ENCODE data around the gene CHAF1A. TPM values are rescaled to one million over a fixed set of nuclear protein-coding genes. Genes with fewer than 3 reads are reported as not detected.

Gene CHAF1A
- total and polyA plus RNA-seq, 2 of the 8 experiments (the other 6 are each of a cell fraction or from before 2014, with no cell fraction given): 122 to 147 TPM

DNA sequence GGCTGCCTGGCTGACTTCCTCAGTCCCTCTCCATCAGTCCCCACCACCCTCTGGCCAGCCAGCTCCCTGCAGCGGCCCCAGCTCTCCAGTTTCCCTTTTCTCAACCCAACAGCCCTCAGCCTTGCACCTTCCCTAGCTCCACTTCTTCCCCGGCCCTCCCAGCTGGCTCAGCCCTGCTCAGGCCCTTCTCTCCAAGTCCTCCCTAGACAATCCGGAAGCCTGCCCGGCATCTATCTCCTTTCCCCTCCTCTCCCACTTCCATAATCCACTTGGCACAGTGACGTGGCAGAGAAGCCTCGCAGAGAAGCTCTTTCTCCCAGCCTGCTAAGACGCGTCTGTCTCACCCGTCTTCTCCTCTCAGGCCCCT, 54.0 kb downstream of the CHAF1A start:
- Histone ChIP-seq H3K56ac (replicated peaks; ENCODE audit: insufficient read length, low read depth, low read length) (no peak overlapping the region), H3K4me1 (replicated peaks in 1 of 4; ENCODE audit: control insufficient read depth in 3 of 4, insufficient read depth in 4 of 4, low read length in 3 of 4) (peaks cover 0 to 5% (median 2%) of the 10 kb centered on the region in 4 experiments; a peak in 4 of 7 replicates), H4K8ac (ENCODE audit: extremely low read depth, insufficient read depth, low read length) (no peak overlapping the region), H3K9ac (replicated peaks in 1 of 4; ENCODE audit: extremely low read depth in 1 of 4, low read depth in 3 of 4, low read length in 3 of 4) (peak overlapping the region in 2 of 4 experiments; percentile 35 to 46; a peak in 3 of 7 replicates), H3K9me3 (ENCODE audit: insufficient read depth in 2 of 2, low read depth in 1 of 2, low read length in 1 of 2) (no peaks in the 10 kb centered on the region), H2BK20ac (ENCODE audit: low read length) (no peak overlapping the region), H3K27ac (ENCODE audit: low read depth, low read length) (no peak overlapping the region), H3K79me1 (ENCODE audit: low read depth, low read length) (no peaks in the 10 kb centered on the region; the same call in 1 of the 2 replicates), H3K4ac (replicated peaks; ENCODE audit: insufficient read length, low read depth, low read length) (no peak overlapping the region), H4K20me1 (replicated peaks in 1 of 2; ENCODE audit: control insufficient read depth in 1 of 2, insufficient read depth in 2 of 2, low read length in 2 of 2) (peaks cover 9 to 13% of the 10 kb centered on the region in 2 experiments), H3K23me2 (ENCODE audit: low read depth, low read length) (peaks cover 5% of the 10 kb centered on the region; the same call in 1 of the 2 replicates), H4K5ac (ENCODE audit: insufficient read length, low read depth, low read length) (no peak overlapping the region), H3K27me3 (replicated peaks in 1 of 4; ENCODE audit: control insufficient read depth in 3 of 4, extremely low read depth in 1 of 4, insufficient read depth in 3 of 4, low read length in 3 of 4) (no peaks in the 10 kb centered on the region), H3K18ac (ENCODE audit: extremely low read depth, low read length) (no peak overlapping the region), H2AFZ (ENCODE audit: low read length) (no peak overlapping the region), H4K91ac (replicated peaks; ENCODE audit: insufficient read length, low read length) (no peak overlapping the region), H2BK15ac (ENCODE audit: low read length) (no peak overlapping the region), H2BK12ac (ENCODE audit: low read depth, low read length) (no peak overlapping the region), H3K14ac (ENCODE audit: insufficient read length) (no peak overlapping the region), H2AK5ac (ENCODE audit: low read depth, low read length) (no peak overlapping the region), H3K4me2 (ENCODE audit: insufficient read depth in 1 of 2, low read depth in 2 of 2, low read length in 2 of 2) (peak overlapping the region; percentile 80 to 86), H3K79me2 (ENCODE audit: control insufficient read depth in 1 of 2, insufficient read depth in 2 of 2, low read length in 2 of 2) (peaks cover 0 to 5% of the 10 kb centered on the region in 2 experiments; a peak in 1 of 4 replicates), H2BK120ac (replicated peaks; ENCODE audit: low read depth, low read length) (no peak overlapping the region), H2BK5ac (ENCODE audit: low read depth, low read length) (no peak overlapping the region), H3K23ac (ENCODE audit: insufficient read length) (no peak overlapping the region), H3K4me3 (ENCODE audit: extremely low read depth in 1 of 4, insufficient read depth in 2 of 4, low read depth in 3 of 4, low read length in 4 of 4) (peak overlapping the region; percentile 46 to 75 (median 66); a peak in 6 of 8 replicates), H3K36me3 (ENCODE audit: control insufficient read depth in 2 of 4, insufficient read depth in 4 of 4, low read length in 3 of 4) (no peaks in the 10 kb centered on the region; a peak in 1 of 8 replicates)
- CTCF ChIA-PET (ENCODE audit: partially characterized antibody): interaction anchor here (0.7 to 1.1 kb wide), 4 partner anchors 24 to 178 kb away, joined by 3 to 4 read pairs (median 3); no protein-coding TSS in a partner anchor
- no peak for FAIRE-seq
- WGBS, 2 experiments (ENCODE audit: extremely low coverage in 1 of 2, insufficient coverage in 1 of 2, insufficient read length in 1 of 2, insufficient replicate concordance in 2 of 2, low coverage in 1 of 2, low lambda C conversion rate in 2 of 2, missing lambda C conversion rate in 1 of 2): 47% methylated on average over 9 of the region's 9 CpGs; no CpG with 5 or more reads in 1 of the 2 experiments
- TF ChIP-seq TCF12 (IDR thresholded peaks at IDR 0.05; ENCODE audit: low read depth, low read length): no peak
- TF ChIP-seq RNF2 (IDR thresholded peaks at IDR 0.05; ENCODE audit: borderline replicate concordance, low read depth, low read length, missing control alignments, poor library complexity, severe bottlenecking): no peak
- TF ChIP-seq, protein P1, sequence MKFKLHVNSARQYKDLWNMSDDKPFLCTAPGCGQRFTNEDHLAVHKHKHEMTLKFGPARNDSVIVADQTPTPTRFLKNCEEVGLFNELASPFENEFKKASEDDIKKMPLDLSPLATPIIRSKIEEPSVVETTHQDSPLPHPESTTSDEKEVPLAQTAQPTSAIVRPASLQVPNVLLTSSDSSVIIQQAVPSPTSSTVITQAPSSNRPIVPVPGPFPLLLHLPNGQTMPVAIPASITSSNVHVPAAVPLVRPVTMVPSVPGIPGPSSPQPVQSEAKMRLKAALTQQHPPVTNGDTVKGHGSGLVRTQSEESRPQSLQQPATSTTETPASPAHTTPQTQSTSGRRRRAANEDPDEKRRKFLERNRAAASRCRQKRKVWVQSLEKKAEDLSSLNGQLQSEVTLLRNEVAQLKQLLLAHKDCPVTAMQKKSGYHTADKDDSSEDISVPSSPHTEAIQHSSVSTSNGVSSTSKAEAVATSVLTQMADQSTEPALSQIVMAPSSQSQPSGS (IDR thresholded peaks at IDR 0.05; ENCODE audit: low read length): no peak
- no peak for TF ChIP-seq JUND (IDR thresholded peaks at IDR 0.05; ENCODE audit: low read length)
- no peak for TF ChIP-seq CTBP2 (IDR thresholded peaks at IDR 0.05; ENCODE audit: borderline replicate concordance, insufficient read depth, insufficient read length, low read length)
- no peak for TF ChIP-seq KDM1A (IDR thresholded peaks at IDR 0.05; ENCODE audit: borderline replicate concordance, low read length)
- TF ChIP-seq EGR1 (IDR thresholded peaks at IDR 0.05; ENCODE audit: borderline replicate concordance, low read depth, low read length): no peak
- POLR2A ChIA-PET (ENCODE audit: partially characterized antibody): interaction anchor here (1.0 to 58.1 kb wide), 6 partner anchors 14 to 66 kb away, joined by 3 to 1590 read pairs (median 4); partner anchors contain the start of genes CHAF1A and SH3GL1
- DNase-seq (ENCODE audit: low read depth in 1 of 2, low spot score in 2 of 2): no peak
